Activated T-helper 1 cell treated with Interleukin-2 at 50 U/mL for 16 hours (primary cell): ENCODE data around the gene ACSL6.
"Not testable (repeated sequence)": the region's sequence is repeated elsewhere in the genome, so short reads cannot be mapped to it uniquely, and the experiment has no call there.

Experiments used
- DNase-seq: peaks from one replicate; pipeline ENCODE4 v3.0.0-alpha.2; 2020; ENCODE audit warnings: low read depth

Gene ACSL6

GRCh38 chr5:131942016-131942415 is 69.4 kb downstream of the ACSL6 start:
- no peak for DNase-seq

GRCh38 chr5:131939690-131940345 is 71.6 kb downstream of the ACSL6 start:
- no peak for DNase-seq

- DNase-seq, result no peak
These were observed 79.2 kb downstream of the ACSL6 start for GRCh38 chr5:131932235-131932634.

- DNase-seq, result no peak
These were observed 82.5 kb downstream of the ACSL6 start for GRCh38 chr5:131928957-131929356.

GRCh38 chr5:131926168-131926567 is 85.3 kb downstream of the ACSL6 start:
- DNase-seq, result no peak

- no peak for DNase-seq
These were observed 95.0 kb downstream of the ACSL6 start for GRCh38 chr5:131916481-131916880.

GRCh38 chr5:131914472-131914871 is 97.0 kb downstream of the ACSL6 start:
- no peak for DNase-seq

- no peak for DNase-seq
These were observed 97.9 kb downstream of the ACSL6 start for GRCh38 chr5:131913603-131914002.

- no peak for DNase-seq
These were observed 104.8 kb downstream of the ACSL6 start for GRCh38 chr5:131906668-131907067.

- DNase-seq, result not testable (repeated sequence)
These were observed 109.2 kb downstream of the ACSL6 start for GRCh38 chr5:131902266-131902665.
